CD4-positive, alpha-beta T cell treated with Interferon gamma for 1 hour (primary cell): ENCODE data around the gene HOXC10.

Experiments used
- DNase-seq: peaks from one replicate; pipeline ENCODE4 v3.0.0-alpha.2; 2020

Gene HOXC10

GRCh38 chr12:53984901-53985691 lies at the start of gene HOXC10:
Gene HOXC10 (plus strand): TSS chr12:53985146. CDS start chr12:53985260, 114 bp downstream.
- peak; percentile 79 for DNase-seq

DNA sequence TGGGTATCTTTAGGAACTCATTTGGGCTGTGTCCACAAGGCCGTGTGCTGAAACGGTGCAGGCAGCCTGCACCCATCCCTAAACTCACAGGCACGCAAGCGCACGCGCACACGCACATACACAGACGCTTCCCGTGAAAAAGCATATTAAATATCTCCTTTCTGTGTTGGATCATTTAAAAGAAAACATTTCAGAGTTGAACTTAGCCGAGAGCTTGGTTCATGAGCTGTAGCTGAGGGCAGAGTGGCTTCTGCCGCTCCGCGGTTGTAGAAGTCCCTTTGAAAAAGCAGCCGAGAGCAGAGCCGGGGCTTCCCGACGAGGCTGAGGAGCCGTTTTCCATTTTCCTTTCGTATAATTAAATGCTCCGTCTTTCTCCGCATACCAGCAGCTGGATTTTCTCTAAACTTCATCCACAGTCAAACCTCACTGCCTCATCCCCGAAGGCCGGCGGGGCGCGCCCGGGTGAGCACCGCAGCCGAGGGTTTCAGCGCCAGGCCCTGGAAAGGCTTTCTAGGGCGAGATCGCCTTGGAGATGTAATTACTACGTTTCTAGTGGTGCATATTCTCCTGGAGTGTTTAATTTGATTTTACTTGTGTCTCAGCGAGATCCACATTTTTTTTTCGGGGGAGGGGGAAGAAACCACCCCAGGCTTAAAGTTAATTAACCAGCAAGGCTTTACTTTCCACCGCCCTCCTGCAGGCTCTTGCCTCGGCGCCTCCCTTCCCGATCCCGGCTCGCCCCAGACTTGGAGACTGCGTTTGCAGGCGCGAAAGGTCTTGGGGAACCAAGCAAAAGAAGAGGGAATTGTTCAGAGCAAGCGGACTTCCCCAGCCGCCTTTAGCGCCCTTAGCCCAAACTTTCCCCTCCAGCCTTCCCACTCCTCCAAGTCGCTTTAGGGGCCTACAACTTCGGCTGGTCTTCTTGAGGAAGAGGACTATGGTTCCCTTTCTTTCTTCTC lies 49.3 kb upstream of the HOXC10 start:
- DNase-seq: no peak

- no peak for DNase-seq
Observed at GRCh38 chr12:53937099-53937498, 47.8 kb upstream of the HOXC10 start.

GRCh38 chr12:53937596-53938325 lies 47.2 kb upstream of the HOXC10 start:
- no peak for DNase-seq

GRCh38 chr12:53938326-53939140 lies 46.4 kb upstream of the HOXC10 start, which contains the start of gene HOXC13:
Gene HOXC13 (plus strand): TSS chr12:53938831. CDS start chr12:53938907, 76 bp downstream.
- peak; percentile 22 for DNase-seq

DNA sequence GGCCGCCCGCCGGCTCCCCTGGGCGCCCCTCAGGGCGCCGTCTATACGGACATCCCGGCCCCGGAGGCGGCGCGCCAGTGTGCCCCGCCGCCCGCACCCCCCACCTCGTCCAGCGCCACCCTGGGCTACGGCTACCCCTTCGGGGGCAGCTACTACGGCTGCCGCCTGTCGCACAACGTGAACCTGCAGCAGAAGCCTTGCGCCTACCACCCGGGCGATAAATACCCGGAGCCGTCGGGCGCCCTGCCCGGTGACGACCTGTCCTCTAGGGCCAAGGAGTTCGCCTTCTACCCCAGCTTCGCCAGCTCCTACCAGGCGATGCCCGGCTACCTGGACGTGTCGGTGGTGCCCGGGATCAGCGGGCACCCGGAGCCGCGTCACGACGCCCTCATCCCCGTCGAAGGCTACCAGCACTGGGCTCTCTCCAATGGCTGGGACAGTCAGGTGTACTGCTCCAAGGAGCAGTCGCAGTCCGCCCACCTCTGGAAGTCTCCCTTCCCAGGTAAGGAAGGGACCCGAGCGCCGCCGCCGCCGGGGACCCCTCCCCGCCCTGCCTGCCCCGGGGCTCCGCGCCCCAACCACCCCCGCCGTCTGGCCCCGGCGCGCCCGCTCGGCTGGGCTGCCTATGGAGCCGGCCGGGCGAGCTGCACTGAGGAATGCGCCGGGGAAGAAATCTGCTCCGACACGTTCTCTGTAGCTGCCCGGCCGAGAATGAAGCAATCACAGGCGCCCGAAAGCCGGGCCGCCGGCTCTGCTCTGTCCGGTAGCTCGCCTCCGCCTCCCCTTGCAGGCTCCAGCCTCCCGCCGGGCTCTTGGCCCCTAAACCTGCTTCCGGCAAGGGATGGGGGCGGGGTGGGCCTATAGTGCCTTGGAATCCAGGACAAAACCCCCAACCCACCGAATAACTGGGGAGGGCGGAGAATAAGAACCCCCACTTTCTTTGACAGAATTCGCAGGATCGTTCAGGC lies 45.5 kb upstream of the HOXC10 start:
- no peak for DNase-seq

DNA sequence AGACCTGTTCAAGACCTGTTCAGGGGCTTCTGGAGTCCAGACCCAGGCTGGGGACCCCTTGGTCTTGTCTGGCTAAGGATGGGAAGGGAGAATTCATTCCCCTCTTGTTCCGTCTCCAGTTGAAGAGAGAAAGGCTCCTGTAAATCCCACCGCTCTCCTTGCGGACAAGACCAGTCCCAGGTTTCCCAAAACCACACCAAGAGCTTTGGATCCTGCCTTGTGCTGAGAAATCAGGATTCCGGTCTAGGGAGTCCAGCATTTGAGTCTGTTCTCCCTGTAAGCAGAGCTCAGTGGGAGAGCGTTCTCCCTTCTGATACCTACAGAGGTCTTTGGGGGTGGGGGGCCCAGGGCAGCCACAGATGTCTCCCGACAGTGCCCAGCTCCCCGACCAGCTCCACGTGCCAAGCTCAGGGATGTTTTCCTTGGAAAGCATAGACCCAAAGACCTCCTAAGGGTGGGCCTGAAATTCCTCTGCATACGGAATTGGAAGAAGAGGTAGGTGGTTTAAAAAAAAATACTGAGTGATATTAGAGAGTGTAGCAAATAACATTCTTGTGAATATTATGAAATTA lies 44.4 kb upstream of the HOXC10 start:
- no peak for DNase-seq

GRCh38 chr12:53941187-53941586 lies 43.8 kb upstream of the HOXC10 start:
- DNase-seq: no peak

- DNase-seq: no peak
Observed at GRCh38 chr12:53941750-53942149, 43.2 kb upstream of the HOXC10 start.

- no peak for DNase-seq
Observed at GRCh38 chr12:53942467-53942997, 42.4 kb upstream of the HOXC10 start.

DNA sequence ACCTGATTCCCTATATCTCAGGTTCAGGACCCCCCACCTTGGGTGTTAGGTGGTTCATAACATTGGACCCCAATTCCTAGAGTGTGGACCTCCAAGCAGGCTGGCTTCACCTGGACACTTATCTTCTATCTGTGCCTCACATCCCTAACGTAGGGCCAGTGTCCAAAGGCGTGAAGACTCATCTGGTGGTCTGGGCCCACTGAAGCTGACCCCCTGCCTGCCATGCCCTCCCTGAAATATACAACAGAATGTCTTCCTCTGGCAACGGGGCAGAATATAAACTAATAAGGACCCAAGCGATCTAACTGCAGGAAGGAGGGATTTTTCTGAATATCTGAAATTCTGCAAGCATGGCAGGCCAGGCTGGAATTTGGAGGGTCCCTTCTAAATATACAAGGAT lies 40.7 kb upstream of the HOXC10 start:
- DNase-seq: no peak

GRCh38 chr12:53944907-53945847 lies 39.8 kb upstream of the HOXC10 start:
- no peak for DNase-seq

GRCh38 chr12:53947743-53948142 lies 37.2 kb upstream of the HOXC10 start:
- no peak for DNase-seq

- no peak for DNase-seq
Observed at GRCh38 chr12:53948650-53949593, 36.0 kb upstream of the HOXC10 start.

- DNase-seq: no peak
Observed at GRCh38 chr12:53949631-53950436, 35.1 kb upstream of the HOXC10 start.

DNA sequence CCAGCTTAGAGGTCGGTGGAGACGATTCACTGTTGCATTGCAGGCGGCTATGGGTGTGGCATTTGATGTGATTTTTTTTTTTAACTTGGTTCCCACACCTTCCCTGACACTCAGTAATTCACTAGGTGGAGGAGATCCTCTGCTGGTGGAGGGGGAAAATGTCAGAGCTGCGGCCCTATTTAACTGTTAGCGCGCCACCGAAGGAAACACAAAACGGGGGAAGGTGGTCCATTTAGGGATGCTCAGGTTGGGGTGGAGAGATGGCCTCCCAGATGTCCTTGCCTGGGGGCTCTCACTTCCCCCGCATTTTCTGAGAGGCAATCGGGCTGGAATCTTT lies 34.5 kb upstream of the HOXC10 start:
- no peak for DNase-seq
